Non-pigmented ciliary epithelial cell (primary cell): ENCODE results near the gene DSE.

Experiments used
- DNase-seq: peaks from one replicate; pipeline ENCODE4 v3.0.0-alpha.2; 2010; ENCODE audit warnings: low read depth

The DSE gene

GRCh38 chr6:116476002-116476678 lies 105.4 kb downstream of the DSE start:
- no peak for DNase-seq

- DNase-seq: no peak
Measured at GRCh38 chr6:116482780-116483179, 112.0 kb downstream of the DSE start.

DNA sequence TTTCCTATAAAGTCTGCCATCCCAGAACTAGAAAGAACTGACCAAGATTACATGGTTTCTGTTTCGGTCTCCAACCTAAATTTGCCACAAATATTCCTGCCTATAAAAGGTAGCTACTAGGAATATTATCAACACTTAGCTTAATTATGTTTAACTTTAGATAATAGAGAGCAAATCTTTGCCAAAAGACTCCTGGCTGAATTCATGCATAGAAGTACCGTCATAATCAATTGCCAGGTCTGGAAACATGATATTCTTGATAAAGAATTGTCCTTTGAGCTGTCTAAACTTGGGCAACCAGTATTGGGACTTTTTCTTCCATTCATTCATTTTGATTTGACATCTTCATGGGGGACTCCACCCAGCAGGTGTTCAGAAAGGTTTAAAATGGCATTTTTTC lies 112.9 kb downstream of the DSE start:
- DNase-seq: no peak

DNA sequence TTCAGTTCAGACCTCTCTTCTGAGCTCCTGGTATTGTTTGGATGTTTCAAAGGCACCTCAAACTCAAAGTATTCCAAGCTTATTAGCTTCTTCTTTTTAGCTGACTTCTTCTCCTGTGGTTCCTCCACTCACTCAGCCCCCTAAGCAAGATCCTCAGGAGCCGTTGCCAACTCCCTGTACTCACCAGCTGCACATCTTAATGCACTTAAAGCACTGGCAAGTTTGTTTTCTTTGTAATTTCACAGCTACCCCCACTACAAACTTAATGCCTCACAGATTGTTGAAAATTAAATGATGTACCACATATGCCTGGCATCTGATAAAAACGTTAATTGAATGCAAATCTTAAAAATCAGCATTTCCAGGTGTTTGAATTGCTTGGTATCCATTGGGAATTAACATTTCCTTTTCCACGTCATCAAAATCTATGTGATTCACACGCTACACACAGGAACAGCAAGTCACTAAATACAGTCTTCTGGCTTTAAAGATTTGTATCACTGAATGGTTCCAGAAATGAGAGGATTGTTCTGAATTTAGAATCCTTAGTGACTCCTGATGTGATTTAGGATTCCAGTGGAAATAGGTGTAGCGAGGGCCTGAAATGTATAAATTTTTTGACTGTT lies 114.9 kb downstream of the DSE start:
- DNase-seq: no peak

DNA sequence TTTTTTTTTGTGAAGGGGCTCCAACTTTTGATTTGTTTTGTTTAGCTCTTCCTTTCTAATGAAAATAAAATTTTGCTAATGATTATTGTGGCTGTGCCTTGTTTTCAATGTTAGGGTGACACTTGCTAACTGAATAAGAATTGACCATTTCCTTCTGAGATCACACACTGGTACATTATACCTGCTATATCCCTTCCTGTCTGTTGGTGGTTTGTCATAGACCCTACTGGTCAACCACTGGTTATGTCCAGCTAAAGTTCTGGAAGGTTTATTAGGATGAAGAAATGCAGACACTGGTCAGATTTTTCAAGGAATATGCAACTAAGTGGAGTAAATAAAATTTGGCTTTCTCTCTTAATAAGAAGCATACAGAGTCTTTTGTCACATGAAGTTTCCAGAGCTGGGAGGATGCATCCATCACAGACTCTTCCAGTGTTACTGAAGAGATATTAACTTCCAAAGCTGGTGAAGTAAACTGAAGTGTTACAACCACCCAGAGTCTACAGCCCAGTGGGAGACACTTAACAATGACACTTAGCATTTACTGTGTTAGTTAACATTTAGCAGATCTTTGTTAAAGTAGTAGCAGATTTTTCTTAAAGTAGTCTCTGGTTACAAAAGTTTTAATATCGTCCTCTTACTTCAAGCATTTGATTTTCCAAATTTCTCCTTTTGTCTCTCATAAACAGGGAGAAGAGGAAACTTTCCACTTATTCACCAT lies 121.0 kb downstream of the DSE start:
- no peak for DNase-seq

- DNase-seq: no peak
Measured at GRCh38 chr6:116492331-116493067, 121.8 kb downstream of the DSE start.
